Stimulated activated CD4-positive, alpha-beta T cell treated with anti-CD3 and anti-CD28 coated beads, Interleukin-1b, Interleukin-23, amount 100 ng/mL, for 1 hour (primary cell): ENCODE data around the gene FNDC3B.

Experiments
- DNase-seq, 2 donors: peaks; one replicate each; pipeline ENCODE4 v3.0.0-alpha.2; 2020; ENCODE audit warnings: low read depth in 2 of 2

FNDC3B gene

GRCh38 chr3:172150268-172150667, 110.9 kb downstream of the FNDC3B start:
- DNase-seq: no peak

- no peak for DNase-seq
These were observed 111.7 kb downstream of the FNDC3B start for GRCh38 chr3:172150913-172151650.

DNA sequence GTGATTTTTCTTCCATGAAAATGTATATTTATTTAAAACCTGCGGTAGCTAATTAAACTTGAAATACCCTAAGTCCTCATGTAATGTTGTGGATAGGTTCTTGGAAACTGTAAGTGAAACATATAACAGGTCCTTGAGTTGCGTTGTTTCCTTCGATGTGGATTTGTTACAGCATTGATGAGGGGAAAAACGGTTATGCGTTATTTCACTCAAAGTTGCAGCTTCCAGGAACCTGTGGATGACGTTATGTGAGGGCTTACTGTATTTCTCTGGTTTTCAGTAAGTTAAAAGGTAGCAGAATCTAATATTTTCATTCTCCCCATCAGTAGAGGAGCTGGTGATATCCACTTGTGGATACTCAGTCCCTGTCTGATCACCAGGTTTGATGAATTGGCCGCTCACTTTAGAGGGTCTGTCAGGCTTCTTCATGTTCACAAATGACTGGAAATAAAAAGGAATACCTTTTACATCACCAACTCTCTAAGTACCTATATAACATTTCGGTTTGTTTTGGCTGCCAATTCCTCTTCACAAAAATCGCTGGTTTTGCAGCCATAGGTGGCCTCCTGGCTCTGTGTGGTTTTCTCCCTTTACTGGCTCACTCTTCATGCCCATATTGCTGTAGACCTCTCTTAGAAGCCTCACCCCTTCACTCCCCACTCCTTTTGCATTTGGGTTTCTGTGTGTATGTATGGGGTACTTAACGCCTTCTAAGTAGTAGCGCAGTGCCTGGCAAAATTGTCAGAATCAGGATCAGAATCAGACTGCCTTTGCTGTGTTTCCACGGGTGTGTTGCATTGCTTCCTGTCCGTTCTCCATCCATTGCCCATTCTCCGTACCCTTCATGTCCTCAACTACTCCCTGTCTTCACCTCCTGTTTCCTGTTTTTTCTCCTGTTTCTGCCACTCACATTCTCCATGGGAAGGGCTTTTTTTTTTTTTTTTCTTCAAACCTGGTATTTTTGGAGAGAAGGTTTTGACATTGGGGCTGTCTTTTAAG, 112.6 kb downstream of the FNDC3B start:
- DNase-seq: no peak

DNA sequence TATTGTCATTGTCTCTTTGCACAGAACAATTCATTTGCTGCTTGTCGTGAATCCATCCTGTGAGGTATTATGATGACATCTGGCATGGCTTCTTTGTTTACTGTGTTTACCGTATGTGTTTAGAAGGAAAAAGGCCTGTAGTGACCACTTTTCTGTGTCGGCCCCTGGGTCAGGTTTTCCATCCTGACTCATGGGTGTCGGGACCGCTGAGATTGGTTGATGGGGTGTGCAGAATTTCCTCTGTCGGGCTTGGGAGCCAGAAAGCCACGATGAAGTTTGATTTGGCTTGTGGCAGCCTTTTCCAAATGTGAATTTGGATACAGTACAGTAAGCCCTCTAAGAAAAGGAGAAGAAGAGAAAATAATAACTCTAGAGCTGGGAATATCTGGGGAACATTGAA, 113.5 kb downstream of the FNDC3B start:
- no peak for DNase-seq

- no peak for DNase-seq
These were observed 114.0 kb downstream of the FNDC3B start for GRCh38 chr3:172153335-172153861.

DNA sequence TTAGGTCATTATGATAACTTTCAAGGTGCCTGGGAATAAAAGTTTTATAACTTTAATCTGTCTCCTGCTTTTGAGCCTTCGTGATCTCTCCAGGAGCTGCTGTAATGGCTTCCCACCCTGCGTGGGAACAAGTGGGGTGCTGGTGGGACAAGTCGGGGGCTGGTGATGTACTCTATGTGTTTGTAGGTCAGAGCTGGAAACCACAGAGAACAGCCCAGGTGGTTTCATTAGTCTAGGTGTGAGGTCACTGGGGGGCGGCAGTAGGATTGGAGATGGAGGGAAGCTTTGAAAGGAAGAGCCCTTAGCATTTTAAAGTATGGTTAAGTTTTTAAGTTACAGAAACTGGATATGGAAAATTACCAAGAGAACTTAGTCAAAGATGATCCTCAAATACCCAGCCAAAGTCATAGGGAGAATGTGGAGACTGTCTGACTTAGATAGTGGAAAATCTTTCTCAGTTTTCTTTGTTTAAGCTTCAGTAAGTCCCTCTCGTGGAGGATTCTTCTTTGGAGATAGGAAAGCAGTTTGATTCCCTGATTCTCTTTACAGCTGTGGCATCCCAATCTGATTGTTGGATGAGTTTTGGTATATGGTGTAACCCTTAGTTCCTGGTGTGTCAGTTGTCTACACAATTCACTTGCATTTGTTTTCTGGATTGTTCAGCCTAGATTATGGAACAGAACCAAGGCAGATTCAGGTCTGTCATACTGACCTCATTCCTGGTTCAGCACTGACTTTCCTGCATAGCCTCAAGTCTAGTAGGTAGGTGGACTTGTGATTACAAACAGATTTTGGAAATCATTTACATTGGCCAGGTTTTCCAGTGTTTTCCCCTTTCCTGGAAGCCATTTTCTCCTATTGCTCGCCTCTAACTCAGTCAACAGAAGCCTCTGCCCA, 115.6 kb downstream of the FNDC3B start:
- no peak for DNase-seq

GRCh38 chr3:172155897-172156585, 116.7 kb downstream of the FNDC3B start:
- no peak for DNase-seq

DNA sequence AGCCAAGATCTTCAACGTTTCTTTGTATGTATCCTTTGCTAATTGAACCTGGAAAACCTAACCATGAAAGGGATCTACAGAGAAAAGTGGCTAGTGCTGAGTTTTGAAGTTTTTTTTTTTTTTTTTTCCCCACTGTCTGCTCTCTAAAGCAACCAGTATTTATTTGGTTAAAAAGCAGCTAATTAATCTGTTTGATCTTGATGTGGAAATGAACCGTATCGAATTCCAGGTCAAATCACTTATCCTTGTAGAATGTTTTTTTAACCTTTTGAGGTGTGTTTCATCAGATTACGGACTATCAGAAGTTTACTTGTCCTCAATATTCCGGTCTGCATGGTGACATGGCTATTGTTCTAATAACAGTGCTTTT, 117.2 kb downstream of the FNDC3B start:
- DNase-seq: no peak

DNA sequence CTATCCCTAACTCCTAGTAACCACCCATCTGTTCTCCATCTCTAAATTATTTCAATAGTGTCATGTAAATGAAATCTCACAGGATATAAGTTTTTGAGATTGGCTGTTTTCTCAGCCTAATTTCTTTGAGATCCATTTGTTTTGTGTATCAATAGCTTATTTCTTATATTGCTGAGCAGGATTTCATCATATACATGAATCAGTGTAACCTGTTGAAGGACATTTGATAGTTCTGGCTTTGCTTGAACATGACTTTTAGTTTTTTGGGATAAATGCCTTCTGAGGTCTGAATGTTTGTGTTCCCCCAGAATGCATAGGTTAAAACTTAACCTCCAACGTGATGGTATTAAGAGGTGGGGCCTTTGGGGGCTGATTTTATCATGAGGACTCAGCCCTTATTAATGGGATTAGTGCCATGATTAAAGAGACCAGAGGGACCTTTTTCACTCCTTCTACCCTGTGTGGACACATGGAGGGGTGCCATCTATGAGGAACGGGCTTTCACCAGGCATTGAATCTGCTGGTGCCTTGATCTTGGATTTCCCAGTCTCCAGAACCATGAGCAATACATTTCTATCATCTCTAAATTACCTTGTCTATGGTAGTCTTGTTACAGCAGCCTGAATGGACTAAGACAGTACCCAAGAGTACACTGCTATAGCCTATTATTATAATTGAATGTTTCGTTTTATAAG, 118.3 kb downstream of the FNDC3B start:
- DNase-seq: no peak

DNA sequence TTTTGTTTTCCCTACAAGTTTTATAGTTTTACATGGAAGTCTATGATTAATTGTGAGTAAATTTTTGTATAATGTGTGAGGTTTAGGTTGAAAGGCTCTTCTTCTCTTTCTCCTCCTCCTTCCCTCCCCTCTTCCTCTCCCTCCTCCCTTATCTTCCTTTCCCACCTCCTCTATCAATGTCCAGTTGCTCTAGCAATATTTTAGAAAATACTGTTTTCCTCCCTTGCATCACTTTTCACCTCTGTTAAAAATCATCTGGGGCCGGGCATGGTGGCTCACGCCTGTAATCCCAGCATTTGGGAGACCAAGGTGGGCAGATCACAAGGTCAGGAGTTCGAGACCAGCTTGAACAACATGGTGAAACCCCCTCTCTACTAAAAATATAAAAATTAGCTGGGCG, 119.4 kb downstream of the FNDC3B start:
- DNase-seq: no peak

DNA sequence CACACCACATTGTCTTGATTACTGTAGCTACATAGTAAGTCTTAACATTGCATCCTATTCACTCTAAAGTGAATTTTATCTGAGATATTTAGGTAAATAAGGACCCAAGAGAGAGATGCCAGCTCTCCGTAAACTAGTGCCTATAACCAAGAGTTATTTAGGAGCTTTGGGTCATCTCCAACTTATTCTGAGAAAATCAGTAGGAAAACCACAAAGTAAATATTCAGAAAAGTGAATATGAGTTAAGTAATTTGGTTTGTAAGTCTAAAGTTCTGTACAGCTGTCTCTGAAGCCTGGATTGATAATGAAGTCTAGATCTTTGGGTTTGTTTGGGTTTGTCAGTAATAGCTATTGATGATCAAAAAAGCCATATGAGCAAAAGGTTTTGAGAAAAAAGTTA, 120.0 kb downstream of the FNDC3B start:
- DNase-seq: no peak

GRCh38 chr3:172159962-172160538, 120.7 kb downstream of the FNDC3B start:
- DNase-seq: no peak

DNA sequence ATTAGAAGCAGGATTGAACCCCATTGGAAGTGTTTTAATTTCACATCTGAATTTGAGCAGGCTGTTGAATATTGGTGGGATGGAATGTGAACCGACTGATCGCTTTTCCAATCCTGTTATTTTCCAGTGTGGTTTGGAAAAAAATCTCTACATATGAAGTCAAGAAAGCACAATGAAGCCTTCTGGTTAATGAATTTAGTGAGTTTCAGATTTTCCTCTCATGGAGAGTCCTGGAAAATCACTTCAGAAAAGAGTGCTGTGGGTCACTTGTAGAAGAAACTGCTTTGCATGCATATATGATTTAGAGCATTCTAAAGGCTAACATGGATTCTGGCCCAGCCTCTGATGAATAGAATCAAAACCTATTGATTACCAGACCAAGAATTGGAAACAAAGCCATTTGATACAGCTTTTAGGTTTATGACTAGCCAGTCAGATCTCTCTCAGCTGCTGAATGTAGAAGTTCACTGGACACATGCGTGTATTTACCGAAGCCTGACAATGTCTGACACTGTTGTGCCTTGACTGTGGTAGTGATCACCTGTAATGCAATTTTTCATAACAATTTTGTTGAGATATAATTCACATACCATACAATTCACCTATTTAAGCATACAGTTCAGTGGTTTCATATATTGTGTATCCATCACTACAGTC, 121.9 kb downstream of the FNDC3B start:
- DNase-seq: no peak

DNA sequence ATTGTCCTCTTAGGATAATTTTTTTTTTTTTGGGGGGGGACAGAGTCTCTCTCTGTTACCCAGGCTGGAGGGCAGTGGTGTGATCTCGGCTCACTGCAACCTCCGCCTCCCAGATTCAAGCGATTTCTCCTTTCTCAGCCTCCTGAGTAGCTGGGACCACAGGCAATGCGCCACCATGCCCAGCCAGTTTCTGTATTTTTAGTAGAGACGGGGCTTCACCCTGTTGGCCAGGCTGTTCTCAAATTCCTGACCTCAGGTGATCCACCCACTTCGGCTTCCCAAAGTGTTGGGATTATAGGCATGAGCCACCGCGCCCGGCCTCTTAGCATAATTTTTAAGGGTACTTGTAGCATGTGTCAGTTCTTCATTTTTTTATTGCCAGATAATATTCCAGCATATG, 122.6 kb downstream of the FNDC3B start:
- DNase-seq: no peak

- DNase-seq: no peak
These were observed 123.9 kb downstream of the FNDC3B start for GRCh38 chr3:172163320-172163719.

DNA sequence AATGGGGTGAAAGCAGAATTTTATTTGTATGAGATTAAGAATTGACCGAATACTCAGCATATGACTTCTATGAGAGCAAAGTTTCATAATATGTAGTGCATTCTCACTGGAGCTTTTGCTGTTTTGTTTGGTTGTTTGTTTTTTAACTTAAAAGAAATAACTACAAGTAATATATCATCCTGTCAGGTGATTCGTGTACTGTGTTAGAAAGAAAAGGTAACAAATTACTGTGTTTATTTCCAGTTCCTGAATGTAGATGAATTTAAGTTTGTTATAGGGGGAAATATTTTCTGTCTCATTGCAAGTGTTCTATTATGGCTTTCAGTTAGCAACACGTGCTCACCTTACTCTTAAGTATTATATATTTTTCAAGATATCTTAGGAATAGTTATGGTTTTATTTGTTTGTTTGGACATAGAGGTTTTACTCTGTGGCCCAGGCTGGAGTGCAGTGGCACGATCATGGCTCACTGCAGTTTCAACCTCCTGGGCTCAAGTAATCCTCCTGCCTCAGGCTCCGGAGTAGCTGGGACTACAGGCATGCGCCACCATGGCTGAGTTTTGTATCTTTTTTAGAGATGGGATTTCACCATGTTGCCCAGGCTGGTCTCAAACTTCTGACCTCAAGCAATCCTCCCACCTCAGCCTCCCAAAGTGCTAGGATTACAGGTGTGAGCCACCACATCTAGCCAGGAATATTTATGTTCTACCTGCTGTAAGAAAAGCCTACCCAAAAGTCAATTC, 125.4 kb downstream of the FNDC3B start:
- DNase-seq: no peak

DNA sequence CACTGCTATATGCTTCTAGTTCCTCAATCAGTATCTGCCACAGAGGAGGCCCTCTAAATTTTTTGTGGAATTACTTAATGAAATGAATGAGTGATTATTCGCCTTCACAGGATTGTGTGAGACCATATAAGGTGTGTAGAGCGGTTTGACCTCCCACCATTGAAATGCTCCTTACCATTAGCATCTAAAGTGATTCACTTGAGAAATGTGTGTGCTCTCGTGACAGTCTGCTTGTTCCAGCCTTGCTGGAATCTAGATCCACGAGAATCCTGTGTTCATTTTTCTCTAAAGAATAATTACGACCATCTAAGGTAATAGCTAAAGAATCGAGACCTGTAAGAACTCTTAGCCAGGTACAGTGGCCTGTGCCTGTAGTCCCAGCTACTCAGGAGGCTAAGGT, 126.9 kb downstream of the FNDC3B start:
- no peak for DNase-seq

DNA sequence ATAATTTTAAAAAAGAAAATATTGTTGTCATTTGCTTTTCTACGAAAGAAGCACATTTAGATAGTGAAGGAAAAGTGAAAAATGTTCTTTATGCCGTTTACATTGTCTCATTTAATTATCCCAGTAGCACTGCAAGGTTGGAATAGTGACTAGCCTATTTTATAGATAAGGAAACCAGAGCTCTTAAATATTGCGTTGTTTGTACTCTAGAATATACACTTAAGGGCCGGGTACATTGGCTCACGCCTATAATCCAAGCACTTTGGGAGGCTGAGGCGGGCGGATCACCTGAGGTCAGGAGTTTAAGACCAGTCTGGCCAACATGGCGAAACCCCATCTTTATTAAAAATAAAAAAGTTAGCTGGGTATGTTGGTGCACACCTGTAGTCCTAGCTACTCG, 127.5 kb downstream of the FNDC3B start:
- no peak for DNase-seq
